Activated CD4-positive, alpha-beta T cell treated with anti-CD3 and anti-CD28 coated beads for 1 hour (primary cell): Measurements from ENCODE around the gene CXXC1.
A peak's percentile ranks its signal among the peaks of the same experiment; 100 is the strongest.
"Not testable (repeated sequence)": the region's sequence is repeated elsewhere in the genome, so short reads cannot be mapped to it uniquely, and the experiment has no call there.

Source experiments
- DNase-seq: peaks from one replicate; pipeline ENCODE4 v3.0.0-alpha.2; 2020

CXXC1 gene

DNA sequence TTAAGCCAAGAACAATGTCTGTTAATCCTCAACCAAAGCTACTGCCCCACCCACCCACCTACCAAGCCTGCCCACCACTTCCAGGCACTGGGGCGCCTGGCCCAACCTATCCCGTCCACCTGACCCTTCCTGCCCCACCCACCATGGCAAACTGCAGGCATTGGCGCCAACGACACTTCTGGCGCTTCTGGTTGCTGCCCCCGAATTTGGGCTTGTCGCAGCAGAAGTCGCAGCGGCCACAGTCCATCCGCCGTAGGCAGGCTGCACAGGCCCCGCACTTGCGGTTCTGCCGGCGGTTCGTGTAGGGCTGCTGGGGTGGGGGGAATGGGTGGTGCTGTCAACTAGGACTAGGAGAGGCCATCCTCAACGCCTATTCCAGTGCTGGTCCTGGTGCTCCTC lies 13.4 kb downstream of the CXXC1 start:
- no peak for DNase-seq

DNA sequence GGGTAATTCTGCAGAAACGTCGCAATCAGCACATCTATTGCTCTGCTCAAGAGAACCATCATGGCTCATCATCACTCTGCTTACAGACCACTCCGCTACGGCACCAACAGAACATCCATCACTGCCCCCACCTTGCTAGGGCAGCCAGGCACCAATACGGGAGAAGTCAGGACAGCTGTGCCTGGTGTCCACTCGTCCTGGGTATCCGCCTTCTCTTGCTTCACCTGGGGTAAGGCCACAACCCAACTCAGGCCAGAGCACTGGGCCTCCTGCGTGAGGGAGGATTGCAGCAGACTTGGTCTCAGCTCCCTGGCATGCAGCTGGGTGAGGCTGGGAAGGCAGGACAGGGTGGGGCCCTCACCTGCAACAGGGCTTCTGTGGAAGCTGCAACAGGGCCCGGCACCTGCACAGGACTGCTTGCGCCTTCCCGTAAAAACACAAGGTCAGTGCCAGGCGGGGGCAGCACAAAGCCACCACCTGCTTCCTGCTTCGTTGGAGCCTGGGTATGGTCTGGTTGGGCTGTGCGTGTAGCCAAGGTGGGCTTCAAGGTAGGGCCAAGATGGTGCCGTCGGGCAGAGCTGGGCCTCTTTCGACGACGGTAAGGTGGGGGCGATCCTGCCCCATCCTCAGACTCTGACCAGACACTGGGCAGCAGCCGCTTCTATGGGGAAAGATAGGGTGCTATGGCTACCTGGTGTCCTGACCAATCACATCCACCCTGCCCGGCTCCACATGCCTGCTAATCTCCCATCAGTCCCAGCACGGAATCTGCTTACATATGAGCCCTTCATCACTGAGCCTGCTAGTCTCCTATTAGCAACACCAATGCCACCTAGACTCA lies 14.1 kb downstream of the CXXC1 start:
- DNase-seq = no peak

DNA sequence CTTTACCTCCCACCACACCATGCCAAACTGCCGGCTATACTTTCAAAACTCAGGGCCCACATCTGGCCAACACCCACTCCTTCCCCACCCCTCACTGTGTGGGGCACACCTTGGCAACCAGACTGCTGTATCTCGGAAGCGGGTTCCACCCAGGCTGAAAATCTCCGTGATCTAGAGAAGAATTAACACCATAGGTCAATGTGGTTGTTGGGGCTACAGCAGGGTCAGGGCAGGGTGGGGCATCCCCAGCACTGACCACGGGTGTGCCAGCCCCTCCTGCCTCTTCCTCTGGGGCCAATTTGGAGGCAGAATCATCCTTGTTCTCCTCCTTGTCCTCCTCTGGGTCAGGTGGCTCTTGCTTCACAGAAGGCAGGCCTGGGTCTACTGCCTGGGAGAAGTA lies 14.9 kb downstream of the CXXC1 start:
- DNase-seq = no peak

GRCh38 chr18:50268022-50268747 lies 19.3 kb downstream of the CXXC1 start:
- DNase-seq = peak; percentile 67

DNA sequence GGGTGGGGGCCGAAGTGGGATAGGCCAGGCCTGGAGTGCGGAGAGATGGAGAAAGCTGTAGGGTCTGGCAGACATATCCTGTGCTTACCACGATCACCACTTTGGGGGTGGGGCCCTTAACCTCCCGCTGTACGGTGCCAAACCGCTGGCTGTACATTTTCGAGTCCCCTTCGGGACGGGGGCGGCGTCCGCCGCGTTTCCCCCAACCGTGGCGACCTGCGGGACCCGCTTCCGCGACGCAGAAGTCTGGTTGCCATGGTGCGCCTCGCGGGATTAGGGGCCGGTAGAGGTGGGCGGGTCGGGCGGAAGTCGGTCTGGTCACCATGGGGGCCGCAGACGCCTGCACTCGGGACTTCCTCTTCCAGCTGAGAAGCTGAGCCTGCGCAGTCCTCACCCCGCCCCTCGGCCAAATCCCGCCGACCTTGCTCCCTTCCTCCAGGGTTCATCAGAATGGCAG lies 21.2 kb downstream of the CXXC1 start, which contains the start of gene CFAP53:
Gene CFAP53 (minus strand): TSS at position 248 of the 457 bp plus-strand sequence. CDS start 91 bp downstream, at position 157.
- DNase-seq = peak; percentile 66

GRCh38 chr18:50262977-50263376 lies 24.5 kb downstream of the CXXC1 start:
- DNase-seq = no peak

- DNase-seq = no peak
Measured at GRCh38 chr18:50250935-50251334, 36.6 kb downstream of the CXXC1 start.

DNA sequence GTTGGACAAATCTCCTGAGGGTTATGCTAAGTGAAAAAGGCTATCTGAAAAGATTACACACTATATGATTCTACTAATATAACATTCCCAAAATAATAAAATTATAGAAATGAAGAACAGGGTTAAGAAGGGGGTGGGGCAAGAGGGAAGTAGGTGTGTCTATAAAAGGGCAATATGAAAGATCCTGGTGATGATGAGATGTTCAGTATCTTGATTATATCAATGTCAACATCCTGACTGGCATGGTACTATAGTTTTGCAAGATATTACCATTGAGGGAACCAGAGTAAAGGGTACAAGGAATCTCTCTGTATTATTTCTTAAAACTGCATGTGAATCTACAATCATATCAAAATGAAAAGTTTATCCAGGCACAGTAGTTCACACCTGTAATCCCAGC lies 37.9 kb downstream of the CXXC1 start:
- DNase-seq = no peak

- DNase-seq = no peak
Measured at GRCh38 chr18:50247561-50247960, 39.9 kb downstream of the CXXC1 start.

GRCh38 chr18:50241768-50242167 lies 45.7 kb downstream of the CXXC1 start:
- not testable (repeated sequence) for DNase-seq

DNA sequence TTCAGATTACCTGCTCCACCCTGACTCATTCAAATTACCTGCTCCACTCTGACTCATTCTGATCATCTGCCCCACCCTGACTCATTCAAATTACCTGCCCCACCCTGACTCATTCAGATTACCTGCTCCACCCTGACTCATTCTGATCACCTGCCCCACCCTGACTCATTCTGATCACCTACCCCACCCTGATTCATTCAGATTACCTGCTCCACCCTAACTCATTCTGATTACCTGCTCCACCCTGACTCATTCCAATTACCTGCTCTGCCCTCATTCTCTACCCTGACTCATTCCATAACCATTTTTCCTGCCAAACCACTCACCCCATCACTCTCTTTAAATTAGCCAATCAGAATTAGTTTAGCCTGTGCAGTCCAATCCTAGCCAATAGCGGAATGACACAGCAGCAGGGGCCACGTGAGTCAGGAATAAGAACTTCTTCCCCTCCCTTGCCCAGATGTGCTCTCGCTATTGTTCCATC lies 47.4 kb downstream of the CXXC1 start:
- no peak for DNase-seq

DNA sequence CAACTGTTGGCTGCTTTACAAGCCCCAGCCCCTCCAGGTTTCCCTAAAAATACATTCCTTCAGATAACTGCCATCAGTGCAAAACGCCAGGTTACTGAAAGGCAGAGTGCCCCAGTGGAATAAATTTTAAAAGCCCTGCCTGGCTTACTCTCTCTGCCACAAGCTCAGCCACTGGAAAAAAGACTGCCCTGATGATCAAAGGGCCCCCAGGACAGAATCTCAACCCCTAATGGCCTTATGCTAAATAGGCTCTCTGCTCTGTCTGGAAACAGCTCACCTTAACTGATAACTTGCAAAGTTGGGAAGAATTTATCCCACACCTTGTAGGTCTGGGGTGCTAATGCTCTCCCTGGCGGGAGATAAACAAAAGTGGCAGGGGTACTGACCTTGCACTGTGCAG lies 55.1 kb downstream of the CXXC1 start:
- no peak for DNase-seq
